ENCODE data around the gene TLX2. TPM values are rescaled to one million over a fixed set of nuclear protein-coding genes. Genes with fewer than 3 reads are reported as not detected.
A peak's percentile ranks its signal among the peaks of the same experiment; 100 is the strongest.
"Not testable (repeated sequence)": the region's sequence is repeated elsewhere in the genome, so short reads cannot be mapped to it uniquely, and the experiment has no call there.

The TLX2 gene
- total RNA-seq, 1 experiment from 2014 or later: 0.34 TPM

GRCh38 chr2:74553892-74554819 lies 39.9 kb downstream of the TLX2 start, which contains the start of the genes DOK1 and LOXL3:
DOK1 (plus strand) TSS chr2:74554720; CDS start chr2:74554755, 35 bp downstream.
LOXL3 (minus strand) TSS chr2:74553942; CDS start chr2:74552634, 1,308 bp downstream.
- DNase-seq (ENCODE audit: low read depth): peak; percentile 90

DNA sequence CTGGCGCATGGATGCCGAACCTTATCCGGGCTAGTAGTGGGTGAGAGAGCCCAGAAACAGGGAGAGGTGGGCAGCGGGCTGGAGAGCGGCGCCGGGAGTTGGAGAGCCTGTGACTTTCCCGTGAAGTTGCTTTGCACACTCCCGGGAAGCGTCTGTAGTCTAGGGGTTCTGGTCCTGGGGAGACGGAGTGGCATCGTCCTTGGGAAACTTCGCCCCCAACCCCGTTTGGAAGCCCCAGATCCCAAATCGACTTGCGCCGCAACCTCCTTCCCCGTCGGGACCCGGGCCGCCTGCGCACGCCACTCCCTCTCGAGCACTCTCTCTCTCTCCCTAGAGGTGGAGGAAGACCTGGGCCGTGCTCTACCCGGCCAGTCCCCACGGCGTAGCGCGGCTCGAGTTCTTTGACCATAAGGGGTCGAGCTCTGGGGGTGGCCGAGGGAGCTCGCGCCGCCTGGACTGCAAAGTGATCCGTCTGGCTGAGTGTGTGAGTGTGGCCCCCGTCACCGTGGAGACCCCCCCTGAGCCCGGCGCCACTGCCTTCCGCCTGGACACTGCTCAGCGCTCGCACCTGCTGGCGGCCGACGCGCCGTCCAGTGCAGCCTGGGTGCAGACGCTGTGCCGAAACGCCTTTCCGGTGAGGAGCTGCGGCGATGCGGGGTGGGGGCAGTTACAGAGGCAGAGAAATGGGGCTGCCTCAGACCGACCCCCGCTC lies 40.7 kb downstream of the TLX2 start:
- DNase-seq (ENCODE audit: low read depth): no peak

DNA sequence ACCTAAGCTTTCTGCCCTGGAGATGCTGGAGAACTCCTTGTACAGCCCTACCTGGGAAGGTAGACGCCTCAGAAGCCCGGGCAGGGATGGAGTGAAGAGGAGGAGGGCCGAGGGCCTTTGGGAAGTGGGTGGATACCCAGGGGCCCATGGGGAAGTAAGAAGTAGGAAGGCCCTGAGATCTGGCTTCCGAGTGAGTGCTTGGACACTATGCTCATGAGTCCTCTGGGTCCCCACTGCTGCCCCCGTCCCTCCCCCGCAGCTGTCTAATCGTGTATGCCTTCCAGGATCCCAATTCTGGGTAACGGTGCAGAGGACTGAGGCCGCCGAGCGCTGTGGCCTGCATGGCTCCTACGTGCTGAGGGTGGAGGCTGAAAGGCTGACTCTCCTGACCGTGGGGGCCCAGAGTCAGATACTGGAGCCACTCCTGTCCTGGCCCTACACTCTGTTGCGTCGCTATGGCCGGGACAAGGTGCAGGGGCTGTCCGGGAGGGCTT lies 41.4 kb downstream of the TLX2 start:
- DNase-seq (ENCODE audit: low read depth): no peak

GRCh38 chr2:74556159-74556558 lies 41.9 kb downstream of the TLX2 start:
- no peak for DNase-seq (ENCODE audit: low read depth)

DNA sequence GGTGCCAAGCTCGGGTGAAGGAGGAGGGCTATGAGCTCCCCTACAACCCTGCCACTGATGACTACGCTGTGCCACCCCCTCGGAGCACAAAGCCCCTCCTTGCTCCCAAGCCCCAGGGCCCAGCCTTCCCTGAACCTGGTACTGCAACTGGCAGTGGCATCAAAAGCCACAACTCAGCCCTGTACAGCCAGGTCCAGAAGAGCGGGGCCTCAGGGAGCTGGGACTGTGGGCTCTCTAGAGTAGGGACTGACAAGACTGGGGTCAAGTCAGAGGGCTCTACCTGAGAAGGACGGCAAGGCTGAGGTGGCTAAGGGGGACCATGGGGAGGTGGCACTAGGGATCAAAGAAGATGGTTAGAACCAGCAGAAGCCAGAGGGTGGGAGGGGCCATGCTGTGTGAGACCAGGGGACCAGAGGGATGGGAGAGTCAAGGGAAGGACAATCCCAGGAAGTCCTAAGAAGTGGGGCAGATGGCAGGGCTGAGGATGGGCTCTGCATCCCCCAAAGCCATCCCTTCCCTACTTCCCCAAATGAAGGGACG lies 42.7 kb downstream of the TLX2 start:
- no peak for DNase-seq (ENCODE audit: low read depth)

- DNase-seq (ENCODE audit: low read depth): no peak
These were observed 44.3 kb downstream of the TLX2 start for GRCh38 chr2:74558284-74559230.

DNA sequence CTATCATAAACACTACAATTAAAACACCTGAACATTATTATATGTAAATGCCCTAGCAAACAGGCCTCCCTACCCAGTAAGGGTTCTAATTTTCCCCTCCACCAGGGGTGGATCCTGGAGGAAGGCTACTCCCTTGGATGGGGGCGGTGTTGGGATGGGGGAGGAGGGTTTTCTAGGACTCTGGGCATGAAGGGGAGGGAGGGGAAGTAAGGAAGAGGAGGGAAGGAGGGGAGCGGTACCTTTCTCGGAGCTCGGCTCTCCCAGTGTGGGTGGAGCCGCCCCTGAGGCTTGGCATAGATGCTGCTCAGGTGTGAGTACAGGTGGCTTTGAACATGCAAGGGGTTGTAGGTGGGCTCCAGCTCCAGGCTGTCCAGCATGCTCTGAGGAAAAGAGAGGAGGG lies 45.7 kb downstream of the TLX2 start:
- DNase-seq (ENCODE audit: low read depth): no peak

GRCh38 chr2:74560591-74560990 lies 46.3 kb downstream of the TLX2 start:
- peak; percentile 81 for DNase-seq (ENCODE audit: low read depth)

DNA sequence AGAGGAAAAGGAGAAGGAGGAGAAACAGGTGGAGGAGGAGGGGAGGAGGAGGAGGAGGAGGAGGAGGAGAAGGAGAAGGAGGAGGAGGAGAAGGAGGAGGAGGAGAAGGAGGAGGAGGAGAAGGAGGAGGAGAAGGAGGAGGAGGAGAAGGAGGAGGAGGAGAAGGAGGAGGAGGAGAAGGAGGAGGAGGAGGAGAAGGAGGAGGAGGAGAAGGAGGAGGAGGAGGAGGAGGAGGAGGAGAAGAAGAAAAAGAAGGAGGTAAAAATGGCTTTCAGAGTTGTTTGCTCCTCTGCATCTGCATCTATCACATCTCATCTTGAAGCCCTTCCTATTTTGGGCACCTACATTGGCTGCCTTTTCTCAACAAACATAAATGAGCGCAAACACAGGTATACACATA lies 46.8 kb downstream of the TLX2 start:
- DNase-seq (ENCODE audit: low read depth): not testable (repeated sequence)

DNA sequence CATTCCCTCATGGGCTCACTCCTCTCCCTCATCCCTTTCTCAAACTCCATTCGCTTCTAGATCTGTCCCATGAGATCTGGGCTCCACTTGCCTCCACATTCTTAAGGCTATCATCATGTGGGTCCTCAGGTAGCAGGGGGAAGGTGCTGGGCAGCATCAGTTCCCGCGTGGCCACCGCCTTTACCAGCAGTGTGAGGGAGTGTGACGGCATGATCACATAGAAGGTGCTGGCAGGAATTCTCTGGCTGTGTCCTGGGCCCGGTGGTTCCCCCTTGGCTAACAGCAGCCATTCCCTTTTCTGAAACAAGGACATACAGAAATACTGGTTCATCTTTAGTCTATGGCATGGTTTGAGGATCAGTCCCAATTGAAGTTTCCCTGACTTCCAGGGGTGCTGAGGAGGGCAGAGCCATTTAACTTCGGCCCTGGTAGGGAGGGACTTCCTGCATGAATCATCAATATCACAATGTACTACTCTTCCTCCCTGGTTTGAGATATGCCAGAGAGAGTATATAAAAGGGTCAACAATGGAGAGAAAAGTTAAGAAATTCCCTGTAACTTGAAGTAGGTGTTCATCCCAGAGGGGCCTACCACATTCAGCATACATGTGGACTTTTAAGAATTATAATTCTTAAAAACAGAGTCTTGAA lies 48.0 kb downstream of the TLX2 start:
- no peak for DNase-seq (ENCODE audit: low read depth)

DNA sequence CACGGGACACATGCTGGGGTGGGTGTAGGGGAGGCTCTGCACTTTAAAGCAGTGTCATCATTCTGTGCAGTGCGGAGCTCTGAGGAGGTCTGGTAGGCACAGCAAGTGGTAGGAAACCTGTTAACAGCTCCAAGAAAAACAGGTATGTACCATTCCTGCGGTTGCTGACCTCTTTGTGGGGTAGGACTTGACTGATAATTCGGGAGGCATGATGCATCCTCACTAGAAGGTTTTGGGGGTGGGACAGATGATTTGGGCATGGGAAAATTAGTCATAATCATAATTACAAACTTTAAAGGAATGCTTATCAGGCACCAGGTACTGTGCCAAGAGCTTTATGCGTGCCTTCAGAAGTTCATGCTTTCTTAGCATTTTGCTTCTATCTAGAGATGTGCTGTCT lies 50.0 kb downstream of the TLX2 start:
- DNase-seq (ENCODE audit: low read depth): peak; percentile 95

DNA sequence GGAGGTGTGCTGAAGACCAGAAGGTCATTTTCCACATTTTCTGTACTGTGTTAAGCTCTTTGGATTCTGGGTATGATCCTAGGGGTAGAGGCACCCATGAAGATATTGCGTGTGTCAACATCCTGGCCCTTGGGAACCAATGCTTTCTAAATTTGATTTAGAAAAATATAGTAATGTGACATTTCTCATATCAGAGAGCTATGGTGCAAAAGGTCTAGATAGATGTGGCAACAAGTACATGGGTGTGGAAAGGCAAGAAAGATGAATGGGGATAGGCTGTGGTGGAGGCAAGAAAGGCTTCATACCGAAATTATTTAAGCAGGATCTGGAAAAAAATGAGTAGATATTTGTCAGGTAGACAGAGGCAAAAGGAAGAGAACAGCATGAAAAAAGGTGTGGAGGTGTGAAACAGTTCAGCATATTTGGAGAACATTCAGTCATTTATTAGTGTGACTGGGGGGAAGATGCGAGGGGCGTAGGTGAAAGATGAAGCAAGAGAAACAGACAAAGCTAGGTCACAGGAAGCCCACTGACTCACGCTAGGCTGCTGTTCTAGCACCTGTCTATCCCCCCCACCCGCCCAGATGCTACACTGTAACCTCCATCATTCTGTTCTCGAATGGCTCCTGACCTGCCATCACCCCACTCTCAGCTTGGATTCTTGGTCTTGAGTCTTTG lies 52.0 kb downstream of the TLX2 start:
- DNase-seq (ENCODE audit: low read depth): no peak

DNA sequence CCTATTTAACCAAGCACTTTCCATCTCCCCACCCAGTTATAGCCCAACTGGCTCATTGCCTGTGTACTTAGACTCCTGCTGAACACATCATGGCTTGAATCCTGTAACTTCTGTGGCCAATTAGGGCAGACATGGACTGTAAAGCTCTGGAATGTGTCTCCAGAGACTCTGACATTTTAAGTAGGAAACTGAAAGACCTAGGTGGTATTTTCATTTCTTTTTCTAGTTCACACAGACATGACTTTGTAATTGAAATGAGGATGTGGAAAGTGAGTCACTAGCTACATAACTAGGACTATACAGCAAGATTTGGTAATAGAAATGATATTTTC lies 52.5 kb downstream of the TLX2 start:
- peak; percentile 88 for DNase-seq (ENCODE audit: low read depth)

Other genes starting within 250 kb of the TLX2 start
- 0.02 TPM in 1 of 2 replicates, not detected in the other for gene SLC4A5, start 171.0 kb upstream of the TLX2 start, total RNA-seq (2014; rRNA removed; shearing (Covaris generic))
- 51.5 and 87.0 TPM in 2 replicates for gene DCTN1, start 134.1 kb upstream of the TLX2 start, total RNA-seq (2014; rRNA removed; shearing (Covaris generic))
- gene C2orf81, start 92.8 kb upstream of the TLX2 start, total RNA-seq (2014; rRNA removed; shearing (Covaris generic)): 0.57 and 1.6 TPM in 2 replicates
- 60.2 and 64.7 TPM in 2 replicates for gene WDR54, start 92.7 kb upstream of the TLX2 start, total RNA-seq (2014; rRNA removed; shearing (Covaris generic))
- 10.5 and 12.1 TPM in 2 replicates for gene RTKN, start 72.5 kb upstream of the TLX2 start, total RNA-seq (2014; rRNA removed; shearing (Covaris generic))
- 7.8 and 27.8 TPM in 2 replicates for gene INO80B, start 59.4 kb upstream of the TLX2 start, total RNA-seq (2014; rRNA removed; shearing (Covaris generic))
- gene WBP1, start 56.0 kb upstream of the TLX2 start, total RNA-seq (2014; rRNA removed; shearing (Covaris generic)): 45.2 and 55.7 TPM in 2 replicates
- gene MOGS, start 49.1 kb upstream of the TLX2 start, total RNA-seq (2014; rRNA removed; shearing (Covaris generic)): 52.1 and 77.3 TPM in 2 replicates
- gene MRPL53, start 41.8 kb upstream of the TLX2 start, total RNA-seq (2014; rRNA removed; shearing (Covaris generic)): 38.0 and 38.2 TPM in 2 replicates
- gene CCDC142, start 31.5 kb upstream of the TLX2 start, total RNA-seq (2014; rRNA removed; shearing (Covaris generic)): 7.8 TPM in 2 replicates
- gene TTC31, start 31.4 kb upstream of the TLX2 start, total RNA-seq (2014; rRNA removed; shearing (Covaris generic)): 10.0 and 13.6 TPM in 2 replicates
- gene LBX2, start 14.8 kb upstream of the TLX2 start, total RNA-seq (2014; rRNA removed; shearing (Covaris generic)): 0.10 and 1.6 TPM in 2 replicates
- gene PCGF1, start 6.8 kb upstream of the TLX2 start, total RNA-seq (2014; rRNA removed; shearing (Covaris generic)): 28.9 and 31.3 TPM in 2 replicates
- gene DQX1, start 11.8 kb downstream of the TLX2 start, total RNA-seq (2014; rRNA removed; shearing (Covaris generic)): not detected in 2 replicates
- 115 and 119 TPM in 2 replicates for gene AUP1, start 15.3 kb downstream of the TLX2 start, total RNA-seq (2014; rRNA removed; shearing (Covaris generic))
- gene HTRA2, start 15.5 kb downstream of the TLX2 start, total RNA-seq (2014; rRNA removed; shearing (Covaris generic)): 29.4 and 32.0 TPM in 2 replicates
- 43.9 and 66.9 TPM in 2 replicates for gene LOXL3, start 39.5 kb downstream of the TLX2 start, total RNA-seq (2014; rRNA removed; shearing (Covaris generic))
- gene DOK1, start 40.3 kb downstream of the TLX2 start, total RNA-seq (2014; rRNA removed; shearing (Covaris generic)): 7.5 and 13.3 TPM in 2 replicates
- not detected in 2 replicates for gene M1AP, start 133.9 kb downstream of the TLX2 start, total RNA-seq (2014; rRNA removed; shearing (Covaris generic))
- gene SEMA4F, start 139.8 kb downstream of the TLX2 start, total RNA-seq (2014; rRNA removed; shearing (Covaris generic)): 7.3 and 7.6 TPM in 2 replicates